ENCODE measurements around the gene TLE7. TPM values are rescaled to one million over a fixed set of nuclear protein-coding genes. Genes with fewer than 3 reads are reported as not detected.

The TLE7 gene
- polyA plus RNA-seq, 4 donors: not detected

GRCh38 chr16:71429581-71429980, 12.3 kb downstream of the TLE7 start:
- DNase-seq: no peak
- Histone ChIP-seq H3K4me1 (ENCODE audit: control insufficient read depth in 3 of 3, insufficient read depth in 2 of 3, low read depth in 1 of 3, low read length in 2 of 3) (no peaks in the 10 kb centered on the region), H3K36me3 (ENCODE audit: control insufficient read depth in 3 of 3, insufficient read depth in 2 of 3, low read depth in 1 of 3, low read length in 3 of 3) (no peaks in the 10 kb centered on the region), H3K9me3 (ENCODE audit: control insufficient read depth in 2 of 2, insufficient read depth in 1 of 2, low read depth in 1 of 2, low read length in 1 of 2) (peaks cover 0 to 2% of the 10 kb centered on the region in 2 donors), H3K27ac (ENCODE audit: low read depth in 1 of 3, low read length in 2 of 3) (no peak overlapping the region), H3K4me3 (ENCODE audit: low read depth in 1 of 3, low read length in 3 of 3) (no peak overlapping the region), H3K27me3 (ENCODE audit: control insufficient read depth in 3 of 3, insufficient read depth in 3 of 3, low read length in 3 of 3) (peaks cover 3 to 31% (median 16%) of the 10 kb centered on the region in 3 donors)
- FAIRE-seq: no peak
- WGBS, 3 donors: 76 to 83% (median 78%) methylated on average over 3 of the region's 3 CpGs

- FAIRE-seq (no peak), DNase-seq (no peak)
- peaks cover 3 to 34% (median 18%) of the 10 kb centered on the region in 3 donors for H3K27me3 ChIP-seq (ENCODE audit: control insufficient read depth in 3 of 3, insufficient read depth in 3 of 3, low read length in 3 of 3)
- WGBS, 3 donors: 75 to 93% (median 78%) methylated on average over 2 of the region's 2 CpGs
- H3K4me3 ChIP-seq (ENCODE audit: low read depth in 1 of 3, low read length in 3 of 3): no peak overlapping the region
- H3K27ac ChIP-seq (ENCODE audit: low read depth in 1 of 3, low read length in 2 of 3): no peak overlapping the region
- peaks cover 0 to 2% of the 10 kb centered on the region in 2 donors for H3K9me3 ChIP-seq (ENCODE audit: control insufficient read depth in 2 of 2, insufficient read depth in 1 of 2, low read depth in 1 of 2, low read length in 1 of 2)
- no peaks in the 10 kb centered on the region for H3K36me3 ChIP-seq (ENCODE audit: control insufficient read depth in 3 of 3, insufficient read depth in 2 of 3, low read depth in 1 of 3, low read length in 3 of 3)
- no peaks in the 10 kb centered on the region for H3K4me1 ChIP-seq (ENCODE audit: control insufficient read depth in 3 of 3, insufficient read depth in 2 of 3, low read depth in 1 of 3, low read length in 2 of 3)
These were observed 13.0 kb downstream of the TLE7 start for GRCh38 chr16:71428883-71429282.

- no peak for FAIRE-seq
- Histone ChIP-seq H3K9me3 (ENCODE audit: control insufficient read depth in 2 of 2, insufficient read depth in 1 of 2, low read depth in 1 of 2, low read length in 1 of 2) (peaks cover 0 to 2% of the 10 kb centered on the region in 2 donors), H3K36me3 (ENCODE audit: control insufficient read depth in 3 of 3, insufficient read depth in 2 of 3, low read depth in 1 of 3, low read length in 3 of 3) (no peaks in the 10 kb centered on the region), H3K27me3 (ENCODE audit: control insufficient read depth in 3 of 3, insufficient read depth in 3 of 3, low read length in 3 of 3) (peaks cover 3 to 35% (median 18%) of the 10 kb centered on the region in 3 donors), H3K4me1 (ENCODE audit: control insufficient read depth in 3 of 3, insufficient read depth in 2 of 3, low read depth in 1 of 3, low read length in 2 of 3) (no peaks in the 10 kb centered on the region), H3K27ac (ENCODE audit: low read depth in 1 of 3, low read length in 2 of 3) (no peak overlapping the region), H3K4me3 (ENCODE audit: low read depth in 1 of 3, low read length in 3 of 3) (no peak overlapping the region)
- DNase-seq: no peak
These were observed 13.5 kb downstream of the TLE7 start for GRCh38 chr16:71428385-71428784.

GRCh38 chr16:71426880-71427615, 14.8 kb downstream of the TLE7 start:
- no peaks in the 10 kb centered on the region for H3K4me1 ChIP-seq (ENCODE audit: control insufficient read depth in 3 of 3, insufficient read depth in 2 of 3, low read depth in 1 of 3, low read length in 2 of 3)
- no peak overlapping the region for H3K27ac ChIP-seq (ENCODE audit: low read depth in 1 of 3, low read length in 2 of 3)
- H3K27me3 ChIP-seq (ENCODE audit: control insufficient read depth in 3 of 3, insufficient read depth in 3 of 3, low read length in 3 of 3): peaks cover 3 to 35% (median 18%) of the 10 kb centered on the region in 3 donors
- no peak overlapping the region for H3K4me3 ChIP-seq (ENCODE audit: low read depth in 1 of 3, low read length in 3 of 3)
- no peak for DNase-seq
- no peak for FAIRE-seq
- WGBS, 3 donors: 61 to 65% (median 64%) methylated on average over 12 of the region's 12 CpGs
- H3K36me3 ChIP-seq (ENCODE audit: control insufficient read depth in 3 of 3, insufficient read depth in 2 of 3, low read depth in 1 of 3, low read length in 3 of 3): no peaks in the 10 kb centered on the region
- H3K9me3 ChIP-seq (ENCODE audit: control insufficient read depth in 2 of 2, insufficient read depth in 1 of 2, low read depth in 1 of 2, low read length in 1 of 2): peaks cover 0 to 2% of the 10 kb centered on the region in 2 donors

- 3 to 11% (median 9%) methylated on average over 37 to 48 of the region's 48 CpGs for WGBS, 3 donors
- Histone ChIP-seq H3K9me3 (ENCODE audit: control insufficient read depth in 2 of 2, insufficient read depth in 1 of 2, low read depth in 1 of 2, low read length in 1 of 2) (peaks cover 0 to 2% of the 10 kb centered on the region in 2 donors), H3K27ac (ENCODE audit: low read depth in 1 of 3, low read length in 2 of 3) (no peak overlapping the region), H3K4me3 (ENCODE audit: low read depth in 1 of 3, low read length in 3 of 3) (no peak overlapping the region), H3K4me1 (ENCODE audit: control insufficient read depth in 3 of 3, insufficient read depth in 2 of 3, low read depth in 1 of 3, low read length in 2 of 3) (no peaks in the 10 kb centered on the region), H3K36me3 (ENCODE audit: control insufficient read depth in 3 of 3, insufficient read depth in 2 of 3, low read depth in 1 of 3, low read length in 3 of 3) (no peaks in the 10 kb centered on the region), H3K27me3 (ENCODE audit: control insufficient read depth in 3 of 3, insufficient read depth in 3 of 3, low read length in 3 of 3) (peaks cover 3 to 35% (median 18%) of the 10 kb centered on the region in 3 donors)
- FAIRE-seq (no peak), DNase-seq (peak in 1 of 2 donors; percentile 68)
These were observed 15.6 kb downstream of the TLE7 start for GRCh38 chr16:71426069-71426879.

GRCh38 chr16:71425746-71426068, 16.1 kb downstream of the TLE7 start:
- Histone ChIP-seq H3K4me3 (ENCODE audit: low read depth in 1 of 3, low read length in 3 of 3) (no peak overlapping the region), H3K4me1 (ENCODE audit: control insufficient read depth in 3 of 3, insufficient read depth in 2 of 3, low read depth in 1 of 3, low read length in 2 of 3) (no peaks in the 10 kb centered on the region), H3K9me3 (ENCODE audit: control insufficient read depth in 2 of 2, insufficient read depth in 1 of 2, low read depth in 1 of 2, low read length in 1 of 2) (peaks cover 0 to 2% of the 10 kb centered on the region in 2 donors), H3K27me3 (ENCODE audit: control insufficient read depth in 3 of 3, insufficient read depth in 3 of 3, low read length in 3 of 3) (peaks cover 3 to 35% (median 18%) of the 10 kb centered on the region in 3 donors), H3K27ac (ENCODE audit: low read depth in 1 of 3, low read length in 2 of 3) (no peak overlapping the region), H3K36me3 (ENCODE audit: control insufficient read depth in 3 of 3, insufficient read depth in 2 of 3, low read depth in 1 of 3, low read length in 3 of 3) (no peaks in the 10 kb centered on the region)
- FAIRE-seq (no peak), DNase-seq (no peak)
- WGBS, 3 donors: 5 to 18% (median 12%) methylated on average over 18 of the region's 18 CpGs

GRCh38 chr16:71424626-71425025, 17.2 kb downstream of the TLE7 start:
- Histone ChIP-seq H3K27me3 (ENCODE audit: control insufficient read depth in 3 of 3, insufficient read depth in 3 of 3, low read length in 3 of 3) (peaks cover 3 to 35% (median 18%) of the 10 kb centered on the region in 3 donors), H3K4me3 (ENCODE audit: low read depth in 1 of 3, low read length in 3 of 3) (no peak overlapping the region), H3K9me3 (ENCODE audit: control insufficient read depth in 2 of 2, insufficient read depth in 1 of 2, low read depth in 1 of 2, low read length in 1 of 2) (peaks cover 0 to 2% of the 10 kb centered on the region in 2 donors), H3K27ac (ENCODE audit: low read depth in 1 of 3, low read length in 2 of 3) (no peak overlapping the region), H3K4me1 (ENCODE audit: control insufficient read depth in 3 of 3, insufficient read depth in 2 of 3, low read depth in 1 of 3, low read length in 2 of 3) (no peaks in the 10 kb centered on the region), H3K36me3 (ENCODE audit: control insufficient read depth in 3 of 3, insufficient read depth in 2 of 3, low read depth in 1 of 3, low read length in 3 of 3) (no peaks in the 10 kb centered on the region)
- DNase-seq (no peak), FAIRE-seq (no peak)
- 62 to 73% (median 70%) methylated on average over 6 of the region's 6 CpGs for WGBS, 3 donors

GRCh38 chr16:71423865-71424264, 18.0 kb downstream of the TLE7 start:
- FAIRE-seq (no peak), DNase-seq (no peak)
- H3K27me3 ChIP-seq (ENCODE audit: control insufficient read depth in 3 of 3, insufficient read depth in 3 of 3, low read length in 3 of 3): peaks cover 3 to 30% (median 18%) of the 10 kb centered on the region in 3 donors
- 81 to 90% (median 81%) methylated on average over 7 of the region's 7 CpGs for WGBS, 3 donors
- no peaks in the 10 kb centered on the region for H3K36me3 ChIP-seq (ENCODE audit: control insufficient read depth in 3 of 3, insufficient read depth in 2 of 3, low read depth in 1 of 3, low read length in 3 of 3)
- no peak overlapping the region for H3K4me3 ChIP-seq (ENCODE audit: low read depth in 1 of 3, low read length in 3 of 3)
- no peak overlapping the region for H3K27ac ChIP-seq (ENCODE audit: low read depth in 1 of 3, low read length in 2 of 3)
- H3K9me3 ChIP-seq (ENCODE audit: control insufficient read depth in 2 of 2, insufficient read depth in 1 of 2, low read depth in 1 of 2, low read length in 1 of 2): no peaks in the 10 kb centered on the region
- no peaks in the 10 kb centered on the region for H3K4me1 ChIP-seq (ENCODE audit: control insufficient read depth in 3 of 3, insufficient read depth in 2 of 3, low read depth in 1 of 3, low read length in 2 of 3)
